NB4 (cell line): ENCODE results near the gene RPL38.

ENCODE experiments used
- MAX ChIP-seq: IDR thresholded peaks from 2 replicates; pipeline ENCODE4 v1.6.1; 2011; ENCODE audit warnings: low read depth, low read length
- POLR2A ChIP-seq: IDR thresholded peaks from 2 replicates; pipeline ENCODE4 v1.6.1; 2011; ENCODE audit warnings: mild to moderate bottlenecking; ENCODE audit not compliant: insufficient read length; ENCODE audit errors: extremely low read depth
- TF ChIP-seq, protein P1 (sequence below): IDR thresholded peaks from one replicate; pipeline ENCODE4 v1.5.1; 2012; ENCODE audit warnings: low read depth, low read length

GRCh38 chr17:74250324-74250995, 47.0 kb downstream of the RPL38 start:
- TF ChIP-seq, protein P1, sequence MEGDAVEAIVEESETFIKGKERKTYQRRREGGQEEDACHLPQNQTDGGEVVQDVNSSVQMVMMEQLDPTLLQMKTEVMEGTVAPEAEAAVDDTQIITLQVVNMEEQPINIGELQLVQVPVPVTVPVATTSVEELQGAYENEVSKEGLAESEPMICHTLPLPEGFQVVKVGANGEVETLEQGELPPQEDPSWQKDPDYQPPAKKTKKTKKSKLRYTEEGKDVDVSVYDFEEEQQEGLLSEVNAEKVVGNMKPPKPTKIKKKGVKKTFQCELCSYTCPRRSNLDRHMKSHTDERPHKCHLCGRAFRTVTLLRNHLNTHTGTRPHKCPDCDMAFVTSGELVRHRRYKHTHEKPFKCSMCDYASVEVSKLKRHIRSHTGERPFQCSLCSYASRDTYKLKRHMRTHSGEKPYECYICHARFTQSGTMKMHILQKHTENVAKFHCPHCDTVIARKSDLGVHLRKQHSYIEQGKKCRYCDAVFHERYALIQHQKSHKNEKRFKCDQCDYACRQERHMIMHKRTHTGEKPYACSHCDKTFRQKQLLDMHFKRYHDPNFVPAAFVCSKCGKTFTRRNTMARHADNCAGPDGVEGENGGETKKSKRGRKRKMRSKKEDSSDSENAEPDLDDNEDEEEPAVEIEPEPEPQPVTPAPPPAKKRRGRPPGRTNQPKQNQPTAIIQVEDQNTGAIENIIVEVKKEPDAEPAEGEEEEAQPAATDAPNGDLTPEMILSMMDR, result no peak
- TF ChIP-seq MAX (no peak), POLR2A (no peak)
